Ovary (tissue), 9 donors: ENCODE measurements around the gene PPP4C. TPM values are rescaled to one million over a fixed set of nuclear protein-coding genes. Genes with fewer than 3 reads are reported as not detected.
"Not testable (repeated sequence)": the region's sequence is repeated elsewhere in the genome, so short reads cannot be mapped to it uniquely, and the experiment has no call there.

Experiments used
- DNase-seq, 5 donors: peaks; one replicate each; pipeline ENCODE4 v3.0.0-alpha.2; 2019 to 2020
- H3K27ac ChIP-seq, 2 donors: fragments of 200-600 bp; one replicate each; pipeline versions ENCODE4 v1.5.1 to v1.8.0; 2019 to 2022
- H3K27me3 ChIP-seq: fragments of 200-600 bp; one replicate; pipeline ENCODE4 v1.8.0; 2022
- H3K36me3 ChIP-seq: fragments of 200-600 bp; sonication (generic); one replicate; pipeline ENCODE4 v1.5.1; 2019
- H3K4me1 ChIP-seq: one replicate; pipeline ENCODE4 v1.8.1; 2013; ENCODE audit warnings: mild to moderate bottlenecking, moderate library complexity; ENCODE audit not compliant: insufficient read depth
- H3K4me3 ChIP-seq: fragments of 200-600 bp; sonication (generic); one replicate; pipeline ENCODE4 v1.5.1; 2017
- H3K9me3 ChIP-seq, 2 donors: fragments of 200-600 bp in 1 of 2; sonication (generic) in 1 of 2; one replicate each; pipeline versions ENCODE4 v1.5.1 to v1.8.1; 2013 to 2019; ENCODE audit warnings: mild to moderate bottlenecking in 1 of 2, moderate library complexity in 1 of 2
- CTCF ChIP-seq, 3 donors: fragments of 450-650 bp in 2 of 3; fragments of 200-600 bp in 1 of 3; IDR thresholded peaks; one replicate each; pipeline versions ENCODE4 v1.5.1 to v1.8.0; 2016 to 2022; ENCODE audit warnings: antibody characterized with exemption in 3 of 3, mild to moderate bottlenecking in 1 of 3
- EP300 ChIP-seq: sonication (generic); formaldehyde crosslinking; IDR thresholded peaks from one replicate; pipeline ENCODE4 v1.6.1; 2017; ENCODE audit warnings: antibody characterized with exemption
- POLR2A ChIP-seq: fragments of 450-650 bp; IDR thresholded peaks from one replicate; pipeline ENCODE4 v1.6.1; 2017; ENCODE audit warnings: antibody characterized with exemption, mild to moderate bottlenecking, moderate library complexity
- WGBS, 3 donors: extraction: QIAGEN DNeasy Blood & Tissue Kit in 1 of 3; methylation state at CpG; one replicate each; pipeline versions ENCODE4 v1.1.5 to v1.1.7; 2013 to 2017; 5-methylcytosine and 5-hydroxymethylcytosine counted together
- intact Hi-C, 4 donors: fragments of 100-400 bp; cut with DNase I; formaldehyde crosslinking; loops; one replicate each; pipeline versions ENCODE4 v1.11.0 to v1.15.1; 2022 to 2023
- polyA plus RNA-seq, 2 donors: library from polyadenylated mRNA; stranded (reverse); fragments of 200-250 nt in 1 of 2; fragments of 350-450 nt in 1 of 2; fragmentation: Illumina TruSeq in 1 of 2; extraction: RNeasy Lipid Tissue Mini Kit (QIAGEN cat#74804) in 1 of 2; gene quantifications; one replicate each; pipeline ENCODE4 v1.2.3, GENCODE V29; 2013 to 2014
- total RNA-seq, 7 donors: library from RNA; depleted of rRNA in 2 of 7; stranded (reverse); fragments of >200 nt in 2 of 7; fragmentation: NEBNext Ultra II Directional in 3 of 7; extraction: Animal tissue kit (Norgen Biotek cat#: 25700) in 3 of 7; gene quantifications; one replicate each; pipeline versions ENCODE4 v1.1.0 to v1.2.4, GENCODE V29; 2016 to 2023
- donor health status: DM: no; HTN: no; CAD: no; lungs with moderate emphysema.
- donor health status: DM: no; HTN: no; CAD: no.
- donor health status: Bipolar disorder and iron deficiency.
- donor health status: DM: yes; HTN: yes; CAD: no.
- donor health status: DM: no; HTN: no; CAD: no.
- donor health status: DM: yes; HTN: yes; CAD: no.

The PPP4C gene
- total and polyA plus RNA-seq, 9 donors = 13.7 to 58.8 (median 49.1) TPM

GRCh38 chr16:30122604-30123160, 46.9 kb downstream of the PPP4C start:
- Histone ChIP-seq H3K4me3 (peak overlapping the region; percentile 96), H3K27ac (peak overlapping the region; percentile 81 to 83), H3K27me3 (no peaks in the 10 kb centered on the region), H3K36me3 (no peaks in the 10 kb centered on the region), H3K4me1 (no peaks in the 10 kb centered on the region), H3K9me3 (no peaks in the 10 kb centered on the region)
- 0 to 3% (median 1%) methylated on average over 19 to 42 of the region's 42 CpGs for WGBS, 3 donors
- no peak for TF ChIP-seq EP300
- TF ChIP-seq POLR2A = no peak
- TF ChIP-seq CTCF (IDR thresholded peaks at IDR 0.05) = no peak
- DNase-seq = no peak
- intact Hi-C loops = no loop called here

GRCh38 chr16:30124985-30125379, 49.2 kb downstream of the PPP4C start:
- Histone ChIP-seq H3K9me3 (no peaks in the 10 kb centered on the region), H3K27ac (no peak overlapping the region), H3K27me3 (no peaks in the 10 kb centered on the region), H3K36me3 (no peaks in the 10 kb centered on the region), H3K4me3 (no peak overlapping the region), H3K4me1 (no peaks in the 10 kb centered on the region)
- no peak for TF ChIP-seq CTCF (IDR thresholded peaks at IDR 0.05)
- no peak for TF ChIP-seq POLR2A
- TF ChIP-seq EP300 = no peak
- 84 to 94% (median 88%) methylated on average over 4 of the region's 4 CpGs for WGBS, 3 donors
- intact Hi-C loops = no loop called here
- no peak for DNase-seq

GRCh38 chr16:30125690-30126089, 49.9 kb downstream of the PPP4C start:
- intact Hi-C loops = not testable (repeated sequence)

GRCh38 chr16:30127993-30128392, 52.2 kb downstream of the PPP4C start:
- intact Hi-C loops = no loop called here
- H3K4me3 ChIP-seq = no peak overlapping the region
- H3K9me3 ChIP-seq = no peaks in the 10 kb centered on the region
- DNase-seq = no peak
- H3K4me1 ChIP-seq = no peaks in the 10 kb centered on the region
- 71 to 81% (median 80%) methylated on average over 1 of the region's 1 CpG for WGBS, 3 donors
- no peak overlapping the region for H3K27ac ChIP-seq
- no peaks in the 10 kb centered on the region for H3K36me3 ChIP-seq
- no peaks in the 10 kb centered on the region for H3K27me3 ChIP-seq
- TF ChIP-seq EP300 (no peak), CTCF (IDR thresholded peaks at IDR 0.05) (no peak), POLR2A (no peak)

More at GRCh38 chr16:30125690-30126089, 49.9 kb downstream of the PPP4C start:
- H3K27me3 ChIP-seq, DNase-seq, H3K9me3 ChIP-seq, H3K27ac ChIP-seq, H3K4me3 ChIP-seq, H3K36me3 ChIP-seq, H3K4me1 ChIP-seq: not testable (repeated sequence)
- WGBS, 3 donors = 89 to 90% (median 90%) methylated on average over 9 of the region's 9 CpGs

- Histone ChIP-seq H3K9me3 (no peaks in the 10 kb centered on the region), H3K4me3 (no peak overlapping the region), H3K27ac (no peak overlapping the region), H3K4me1 (no peaks in the 10 kb centered on the region), H3K27me3 (no peaks in the 10 kb centered on the region), H3K36me3 (no peaks in the 10 kb centered on the region)
- intact Hi-C loops = loop anchor here in 2 of 4 donors (5.0 to 10.0 kb wide), 2 partner anchors 50 to 593 kb away; partner anchors contain the start of gene CORO1A (in 1 of the 2)
- 33 to 35% (median 35%) methylated on average over 4 of the region's 4 CpGs for WGBS, 3 donors
- no peak for DNase-seq
- no peak for TF ChIP-seq CTCF (IDR thresholded peaks at IDR 0.05)
Observed at GRCh38 chr16:30131869-30132475, 56.2 kb downstream of the PPP4C start.
